IMR-90 (cell line): ENCODE data around the gene TDRD7. TPM values are rescaled to one million over a fixed set of nuclear protein-coding genes. Genes with fewer than 3 reads are reported as not detected.

Experiments used
- ATAC-seq: fragments of 200-7000 bp; cut with Tn5 transposase; 2 replicates; pipeline ENCODE4 v1.9.1; 2020; ENCODE audit warnings: low read depth, mild to moderate bottlenecking, moderate library complexity
- BruUV-seq: library from RNA; stranded (reverse); fragments of 400-500 nt; replicated peaks from 2 replicates; lab custom pipeline; 2021; lab: Mats Ljungman, UMichigan
- CTCF ChIA-PET: fragments of 300-600 bp; formaldehyde crosslinking; extraction: SDS; loops from one replicate; lab custom pipeline; 2021; ENCODE audit warnings: antibody characterized with exemption; lab: Yijun Ruan, JAX
- POLR2A ChIA-PET: fragments of 300-600 bp; sonication (Branson Sonifier 250); formaldehyde crosslinking; loops from one replicate; lab custom pipeline; 2022; ENCODE audit warnings: antibody characterized with exemption; ENCODE audit not compliant: unreplicated experiment; lab: Charles Lee
- DNase-seq: peaks from one replicate; pipeline ENCODE4 v3.0.0; 2013
- H2AFZ ChIP-seq: replicated peaks from 2 replicates; pipeline ENCODE3; 2013; ENCODE audit warnings: low read length, mild to moderate bottlenecking; ENCODE audit not compliant: poor library complexity
- H2AK5ac ChIP-seq: 2 replicates; pipeline ENCODE4 v1.6.1; 2013; ENCODE audit warnings: low read depth, low read length, inconsistent platforms
- H2AK9ac ChIP-seq: replicated peaks from 2 replicates; pipeline ENCODE3; 2013; ENCODE audit warnings: mild to moderate bottlenecking, low read depth, low read length, moderate library complexity; ENCODE audit not compliant: poor library complexity
- H2BK120ac ChIP-seq: 2 replicates; pipeline ENCODE4 v1.6.1; 2013; ENCODE audit warnings: low read depth, low read length, inconsistent platforms
- H2BK15ac ChIP-seq: 3 replicates; pipeline ENCODE4 v1.6.1; 2013; ENCODE audit warnings: low read depth, low read length, inconsistent platforms
- H2BK20ac ChIP-seq: 2 replicates; pipeline ENCODE4 v1.6.1; 2013; ENCODE audit warnings: low read depth, mild to moderate bottlenecking, inconsistent platforms, low read length, moderate library complexity
- H2BK5ac ChIP-seq: 2 replicates; pipeline ENCODE4 v1.6.1; 2013; ENCODE audit warnings: mild to moderate bottlenecking, low read depth, low read length, inconsistent platforms; ENCODE audit not compliant: poor library complexity, severe bottlenecking
- H3K14ac ChIP-seq: replicated peaks from 2 replicates; pipeline ENCODE4 v1.6.1; 2013; ENCODE audit warnings: low read depth, low read length, inconsistent platforms
- H3K18ac ChIP-seq: 2 replicates; pipeline ENCODE4 v1.6.1; 2013; ENCODE audit warnings: low read depth, low read length, control low read depth
- H3K23ac ChIP-seq: 2 replicates; pipeline ENCODE4 v1.6.1; 2013; ENCODE audit warnings: low read depth, low read length, inconsistent platforms
- H3K27ac ChIP-seq: 2 replicates; pipeline ENCODE4 v1.5.1; 2013; ENCODE audit warnings: mild to moderate bottlenecking, control low read depth, low read length; ENCODE audit not compliant: insufficient read depth
- H3K27me3 ChIP-seq: 2 replicates; pipeline ENCODE4 v1.6.1; 2013; ENCODE audit warnings: low read length; ENCODE audit not compliant: control insufficient read depth, insufficient read depth
- H3K36me3 ChIP-seq: 2 replicates; pipeline ENCODE4 v1.6.1; 2013; ENCODE audit warnings: low read length, mixed read lengths; ENCODE audit not compliant: control insufficient read depth, insufficient read depth
- H3K4ac ChIP-seq: 2 replicates; pipeline ENCODE4 v1.6.1; 2013; ENCODE audit warnings: low read depth, low read length, inconsistent platforms
- H3K4me1 ChIP-seq: 2 replicates; pipeline ENCODE4 v1.6.1; 2013; ENCODE audit warnings: low read length, mixed read lengths; ENCODE audit not compliant: control insufficient read depth, insufficient read depth
- H3K4me2 ChIP-seq: 2 replicates; pipeline ENCODE4 v1.6.1; 2013; ENCODE audit warnings: low read depth, mild to moderate bottlenecking, control low read depth, low read length, moderate library complexity
- H3K4me3 ChIP-seq: 2 replicates; pipeline ENCODE4 v1.5.1; 2013; ENCODE audit warnings: low read depth, mild to moderate bottlenecking, control low read depth, low read length, moderate library complexity; ENCODE audit not compliant: insufficient read depth
- H3K56ac ChIP-seq: 2 replicates; pipeline ENCODE4 v1.6.1; 2013; ENCODE audit warnings: low read length, inconsistent platforms; ENCODE audit not compliant: insufficient read depth; ENCODE audit errors: extremely low read depth
- H3K79me1 ChIP-seq, 2 experiments: 2 replicates each; pipeline ENCODE4 v1.6.1; 2013; ENCODE audit warnings: low read length in 2 of 2, inconsistent platforms in 1 of 2, low read depth in 1 of 2
- H3K9ac ChIP-seq: 2 replicates; pipeline ENCODE4 v1.6.1; 2013; ENCODE audit warnings: low read depth, low read length, control low read depth
- H3K9me1 ChIP-seq: 2 replicates; pipeline ENCODE4 v1.6.1; 2013; ENCODE audit warnings: low read length, inconsistent platforms; ENCODE audit not compliant: insufficient read depth
- H3K9me3 ChIP-seq: 2 replicates; pipeline ENCODE4 v1.6.1; 2013; ENCODE audit warnings: low read length; ENCODE audit not compliant: control insufficient read depth, insufficient read depth
- H4K20me1 ChIP-seq: 2 replicates; pipeline ENCODE4 v1.6.1; 2013; ENCODE audit warnings: low read length, inconsistent platforms; ENCODE audit not compliant: insufficient read depth
- H4K5ac ChIP-seq: 2 replicates; pipeline ENCODE4 v1.6.1; 2013; ENCODE audit warnings: mild to moderate bottlenecking, low read depth, low read length, control low read depth
- H4K8ac ChIP-seq, 2 experiments: 2 replicates each; pipeline ENCODE4 v1.6.1; 2013; ENCODE audit warnings: low read depth in 2 of 2, low read length in 2 of 2, control low read depth in 1 of 2, inconsistent platforms in 1 of 2
- H4K91ac ChIP-seq: 2 replicates; pipeline ENCODE4 v1.6.1; 2013; ENCODE audit warnings: low read depth, low read length, inconsistent platforms; ENCODE audit not compliant: insufficient read depth
- BHLHE40 ChIP-seq: fragments of 150-350 bp; IDR thresholded peaks from 2 replicates; pipeline ENCODE4 v1.6.1; 2016; ENCODE audit warnings: mild to moderate bottlenecking, low read depth, low read length
- ELK1 ChIP-seq: fragments of 150-350 bp; IDR thresholded peaks from 2 replicates; pipeline ENCODE4 v1.6.1; 2016; ENCODE audit warnings: low read depth, mild to moderate bottlenecking, low read length, moderate library complexity, borderline replicate concordance
- MXI1 ChIP-seq: IDR thresholded peaks from 2 replicates; pipeline ENCODE4 v1.6.1; 2012; ENCODE audit warnings: low read depth, mild to moderate bottlenecking, low read length, moderate library complexity, borderline replicate concordance
- POLR2A ChIP-seq: IDR thresholded peaks from 2 replicates; pipeline ENCODE4 v1.6.1; 2012; ENCODE audit warnings: mild to moderate bottlenecking, low read depth, low read length
- RAD21 ChIP-seq: IDR thresholded peaks from 2 replicates; pipeline ENCODE4 v1.6.1; 2012; ENCODE audit warnings: low read length, improper control_type of control experiment
- RCOR1 ChIP-seq: IDR thresholded peaks from 2 replicates; pipeline ENCODE4 v1.6.1; 2012; ENCODE audit warnings: mild to moderate bottlenecking, low read length, improper control_type of control experiment; ENCODE audit not compliant: insufficient replicate concordance
- SMC3 ChIP-seq: fragments of 150-350 bp; IDR thresholded peaks from 2 replicates; pipeline ENCODE4 v1.6.1; 2016; ENCODE audit warnings: low read depth, mild to moderate bottlenecking, antibody characterized with exemption, low read length, moderate library complexity
- USF2 ChIP-seq: fragments of 150-350 bp; IDR thresholded peaks from 2 replicates; pipeline ENCODE4 v1.6.1; 2017; ENCODE audit warnings: mild to moderate bottlenecking, antibody characterized with exemption, low read length, low read depth
- WGBS, 2 experiments: methylation state at CpG; one replicate each; pipeline versions ENCODE4 v1.1.5 to v1.1.7; 2013; ENCODE audit warnings: missing lambda C conversion rate in 2 of 2; ENCODE audit not compliant: insufficient read length in 1 of 2; ENCODE audit errors: extremely low coverage in 2 of 2; 5-methylcytosine and 5-hydroxymethylcytosine counted together
- dilution Hi-C: fragments of 300-500 bp; cut with HindIII; formaldehyde crosslinking; loops from one replicate; pipeline ENCODE4 v1.14.3; 2018; ENCODE audit warnings: low sequenced_read_pairs; ENCODE audit not compliant: unreplicated experiment
- in situ Hi-C: fragments of 300-500 bp; cut with MboI; formaldehyde crosslinking; loops from 3 replicates; pipeline ENCODE4 v1.14.3; 2019; ENCODE audit warnings: low sequenced_read_pairs, inconsistent platforms, mixed read lengths
- intact Hi-C: fragments of 100-400 bp; cut with micrococcal nuclease; formaldehyde crosslinking; loops from 2 replicates; pipeline ENCODE4 v1.10.0; 2022
- polyA plus RNA-seq, 3 experiments: library from polyadenylated mRNA; depleted of rRNA; stranded (reverse); fragments of >200 nt; gene quantifications; 2 replicates each; pipeline ENCODE4 v1.2.3, GENCODE V29; 2012; ENCODE audit warnings: low replicate concordance in 1 of 3
- total RNA-seq: library from RNA; depleted of rRNA; stranded (reverse); fragments of >200 nt; gene quantifications from 2 replicates; pipeline ENCODE4 v1.2.3, GENCODE V29; 2012

Gene TDRD7
- total and polyA plus RNA-seq, 2 of the 4 experiments (the other 2 are of a cell fraction), result 4.4 to 9.7 TPM

GRCh38 chr9:97500263-97500662 lies 88.4 kb downstream of the TDRD7 start:
- in situ Hi-C loops, result no loop called here

More at GRCh38 chr9:97500263-97500662, 88.4 kb downstream of the TDRD7 start:
- POLR2A ChIA-PET, result no interaction called here
- Histone ChIP-seq H4K91ac (no peak overlapping the region), H2BK120ac (no peak overlapping the region), H3K56ac (no peak overlapping the region), H2AFZ (no peak overlapping the region), H4K20me1 (no peaks in the 10 kb centered on the region), H3K4ac (no peak overlapping the region), H2BK20ac (no peak overlapping the region; the same call in 1 of the 2 replicates), H3K27ac (no peak overlapping the region), H3K27me3 (peaks cover 23% of the 10 kb centered on the region), H2BK15ac (no peak overlapping the region), H3K79me1 (0 out of 4 replicates have a peak, but pooled peaks cover 0 to 3% of the 10 kb centered on the region in 2 experiments), H3K9me3 (no peaks in the 10 kb centered on the region), H2AK9ac (no peak overlapping the region), H2BK5ac (no peak overlapping the region), H3K4me3 (no peak overlapping the region), H3K9ac (no peak overlapping the region), H4K5ac (no peak overlapping the region), H3K18ac (no peak overlapping the region), H3K4me2 (no peak overlapping the region), H3K4me1 (peaks cover 15% of the 10 kb centered on the region; the same call in 1 of the 2 replicates), H3K23ac (0 out of 2 replicates have a peak overlapping the region, but pooled peaks have one; percentile 37), H3K9me1 (no peaks in the 10 kb centered on the region), H4K8ac (no peak overlapping the region), H3K14ac (no peak overlapping the region), H3K36me3 (peaks cover 1% of the 10 kb centered on the region; the same call in 1 of the 2 replicates), H2AK5ac (no peak overlapping the region)
- intact Hi-C loops, result no loop called here
- dilution Hi-C loops, result no loop called here
- no CpG with 5 or more reads among the region's 5 CpGs for WGBS, 2 experiments
- no TSS peak for BruUV-seq
- DNase-seq (no peak), ATAC-seq (no peak)
- CTCF ChIA-PET, result interaction anchor here (1.3 to 2.6 kb wide), 3 partner anchors 9 to 99 kb away, joined by 4 to 13 read pairs (median 10); no protein-coding TSS in a partner anchor
- TF ChIP-seq SMC3 (no peak), ELK1 (no peak), POLR2A (no peak), MXI1 (no peak), BHLHE40 (no peak), USF2 (no peak), RAD21 (no peak), RCOR1 (no peak)
